Peyer's patch (tissue), 4 donors: Measurements from ENCODE around the gene CASQ2. TPM values are rescaled to one million over a fixed set of nuclear protein-coding genes. Genes with fewer than 3 reads are reported as not detected.

Experiments
- DNase-seq, 3 donors: peaks; one replicate each; pipeline ENCODE4 v3.0.0-alpha.2; 2017 to 2019
- H3K27ac ChIP-seq, 4 donors: fragments of 200-600 bp; sonication (generic); one replicate each; pipeline ENCODE4 v1.5.1; 2016 to 2019
- H3K27me3 ChIP-seq, 2 donors: fragments of 200-600 bp; sonication (generic); one replicate each; pipeline ENCODE4 v1.5.1; 2019
- H3K36me3 ChIP-seq, 3 donors: fragments of 200-600 bp; sonication (generic); one replicate each; pipeline ENCODE4 v1.5.1; 2016 to 2019
- H3K4me1 ChIP-seq, 4 donors: fragments of 200-600 bp; sonication (generic); one replicate each; pipeline ENCODE4 v1.5.1; 2016 to 2019
- H3K4me3 ChIP-seq, 4 donors: fragments of 200-600 bp; sonication (generic); 1 replicate in 3 of 4; 2 replicates in 1 of 4; pipeline ENCODE4 v1.5.1; 2016 to 2019; ENCODE audit warnings: mild to moderate bottlenecking in 1 of 4
- H3K9me3 ChIP-seq, 4 donors: fragments of 200-600 bp; sonication (generic); one replicate each; pipeline ENCODE4 v1.5.1; 2016 to 2019; ENCODE audit warnings: mild to moderate bottlenecking in 1 of 4
- POLR2A ChIP-seq, 2 donors: fragments of 450-650 bp; IDR thresholded peaks; one replicate each; pipeline ENCODE4 v1.5.1; 2017; ENCODE audit warnings: antibody characterized with exemption in 2 of 2, mild to moderate bottlenecking in 2 of 2, moderate library complexity in 2 of 2
- total RNA-seq, 4 donors: library from RNA; depleted of rRNA; stranded (reverse); fragments of >200 nt; gene quantifications; one replicate each; pipeline ENCODE4 v1.1.0, GENCODE V29; 2016
- TF ChIP-seq, protein P1 (sequence below), 6 experiments: fragments of 450-650 bp in 4 of 6; fragments of 200-600 bp in 2 of 6; sonication (generic) in 1 of 6; IDR thresholded peaks; one replicate each; pipeline ENCODE4 v1.5.1; 2017 to 2019; ENCODE audit warnings: antibody characterized with exemption in 6 of 6, mild to moderate bottlenecking in 3 of 6, moderate library complexity in 1 of 6

Gene CASQ2
- total RNA-seq, 4 donors from 2014 or later: 0.53 to 1.5 (median 0.68) TPM

DNA sequence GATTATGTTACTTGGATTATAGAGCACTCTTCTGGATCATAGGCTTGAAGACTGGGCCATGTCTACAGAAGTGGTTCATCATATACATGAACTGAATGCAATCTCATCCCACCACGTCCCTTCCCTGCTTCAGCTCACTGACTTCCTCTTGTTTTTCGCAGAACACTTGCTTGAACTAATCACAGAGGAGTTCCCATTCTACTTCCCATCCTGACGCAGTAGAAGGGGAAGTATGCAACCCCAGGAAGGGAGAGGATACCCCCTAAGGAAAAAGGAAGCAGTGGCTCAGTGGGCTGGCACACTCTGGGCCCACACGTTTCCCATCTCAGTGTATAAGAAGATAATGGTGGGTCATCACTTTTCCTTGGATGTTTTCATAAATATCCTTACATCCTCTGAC lies 36.2 kb downstream of the CASQ2 start:
- Histone ChIP-seq H3K4me3 (no peak overlapping the region), H3K4me1 (peaks cover 0 to 5% (median 0%) of the 10 kb centered on the region in 4 donors), H3K27me3 (no peaks in the 10 kb centered on the region), H3K9me3 (no peaks in the 10 kb centered on the region), H3K27ac (no peak overlapping the region), H3K36me3 (no peaks in the 10 kb centered on the region)
- TF ChIP-seq, protein P1, sequence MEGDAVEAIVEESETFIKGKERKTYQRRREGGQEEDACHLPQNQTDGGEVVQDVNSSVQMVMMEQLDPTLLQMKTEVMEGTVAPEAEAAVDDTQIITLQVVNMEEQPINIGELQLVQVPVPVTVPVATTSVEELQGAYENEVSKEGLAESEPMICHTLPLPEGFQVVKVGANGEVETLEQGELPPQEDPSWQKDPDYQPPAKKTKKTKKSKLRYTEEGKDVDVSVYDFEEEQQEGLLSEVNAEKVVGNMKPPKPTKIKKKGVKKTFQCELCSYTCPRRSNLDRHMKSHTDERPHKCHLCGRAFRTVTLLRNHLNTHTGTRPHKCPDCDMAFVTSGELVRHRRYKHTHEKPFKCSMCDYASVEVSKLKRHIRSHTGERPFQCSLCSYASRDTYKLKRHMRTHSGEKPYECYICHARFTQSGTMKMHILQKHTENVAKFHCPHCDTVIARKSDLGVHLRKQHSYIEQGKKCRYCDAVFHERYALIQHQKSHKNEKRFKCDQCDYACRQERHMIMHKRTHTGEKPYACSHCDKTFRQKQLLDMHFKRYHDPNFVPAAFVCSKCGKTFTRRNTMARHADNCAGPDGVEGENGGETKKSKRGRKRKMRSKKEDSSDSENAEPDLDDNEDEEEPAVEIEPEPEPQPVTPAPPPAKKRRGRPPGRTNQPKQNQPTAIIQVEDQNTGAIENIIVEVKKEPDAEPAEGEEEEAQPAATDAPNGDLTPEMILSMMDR (IDR thresholded peaks at IDR 0.05): no peak
- no peak for TF ChIP-seq POLR2A (IDR thresholded peaks at IDR 0.05)
- DNase-seq: no peak

DNA sequence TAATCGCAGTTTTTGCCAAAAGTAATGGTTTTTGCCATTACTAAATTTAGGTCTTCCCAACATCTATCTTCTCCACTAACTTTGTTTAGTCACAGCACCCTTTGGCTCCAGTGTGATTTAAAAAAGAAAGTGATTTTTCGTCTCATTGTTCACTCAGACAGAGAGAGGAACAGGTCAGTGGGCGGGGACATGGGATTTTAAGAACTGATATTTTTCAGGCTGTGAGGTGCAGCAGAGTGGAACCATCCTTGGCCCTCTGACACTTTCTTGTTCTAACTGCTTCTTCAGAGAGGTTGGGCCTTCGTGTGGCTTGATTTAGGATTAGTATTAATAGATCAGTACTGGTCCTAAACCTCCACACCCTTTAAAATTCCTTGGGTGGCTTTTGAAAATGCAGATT lies 38.8 kb downstream of the CASQ2 start:
- H3K27ac ChIP-seq: no peak overlapping the region
- TF ChIP-seq, protein P1 (IDR thresholded peaks at IDR 0.05): no peak
- TF ChIP-seq POLR2A (IDR thresholded peaks at IDR 0.05): no peak
- no peaks in the 10 kb centered on the region for H3K27me3 ChIP-seq

DNA sequence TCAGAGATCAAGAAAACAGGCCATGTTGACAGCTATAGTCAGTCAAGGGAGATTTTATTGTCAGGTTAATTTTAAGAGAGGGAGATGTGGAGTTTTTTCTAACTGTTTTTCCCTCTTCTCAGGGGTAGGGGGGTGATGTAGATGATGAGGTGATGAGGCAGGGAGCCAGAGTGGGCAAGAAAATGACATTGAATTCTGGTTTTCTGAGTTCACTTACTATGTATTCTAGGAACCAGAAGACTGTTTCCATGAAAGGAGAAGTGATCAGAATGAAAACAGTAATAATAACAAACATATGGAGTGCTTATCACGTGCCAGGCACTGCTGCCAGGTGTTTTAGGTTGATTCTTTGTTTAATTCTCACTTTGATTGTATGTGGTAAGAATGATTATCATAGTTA lies 40.2 kb downstream of the CASQ2 start:
- TF ChIP-seq, protein P1 (IDR thresholded peaks at IDR 0.05): no peak
- TF ChIP-seq POLR2A (IDR thresholded peaks at IDR 0.05): no peak
- H3K9me3 ChIP-seq: no peaks in the 10 kb centered on the region
- H3K27ac ChIP-seq: peak overlapping the region in 2 of 4 donors; percentile 10 to 70
- peaks cover 0 to 5% (median 0%) of the 10 kb centered on the region in 4 donors for H3K4me1 ChIP-seq
- H3K27me3 ChIP-seq: no peaks in the 10 kb centered on the region
- no peaks in the 10 kb centered on the region for H3K36me3 ChIP-seq
- no peak overlapping the region for H3K4me3 ChIP-seq
- no peak for DNase-seq

More for the DNA sequence above, 38.8 kb downstream of the CASQ2 start:
- Histone ChIP-seq H3K4me3 (no peak overlapping the region), H3K4me1 (peaks cover 0 to 5% (median 0%) of the 10 kb centered on the region in 4 donors), H3K9me3 (no peaks in the 10 kb centered on the region), H3K36me3 (no peaks in the 10 kb centered on the region)
- no peak for DNase-seq

DNA sequence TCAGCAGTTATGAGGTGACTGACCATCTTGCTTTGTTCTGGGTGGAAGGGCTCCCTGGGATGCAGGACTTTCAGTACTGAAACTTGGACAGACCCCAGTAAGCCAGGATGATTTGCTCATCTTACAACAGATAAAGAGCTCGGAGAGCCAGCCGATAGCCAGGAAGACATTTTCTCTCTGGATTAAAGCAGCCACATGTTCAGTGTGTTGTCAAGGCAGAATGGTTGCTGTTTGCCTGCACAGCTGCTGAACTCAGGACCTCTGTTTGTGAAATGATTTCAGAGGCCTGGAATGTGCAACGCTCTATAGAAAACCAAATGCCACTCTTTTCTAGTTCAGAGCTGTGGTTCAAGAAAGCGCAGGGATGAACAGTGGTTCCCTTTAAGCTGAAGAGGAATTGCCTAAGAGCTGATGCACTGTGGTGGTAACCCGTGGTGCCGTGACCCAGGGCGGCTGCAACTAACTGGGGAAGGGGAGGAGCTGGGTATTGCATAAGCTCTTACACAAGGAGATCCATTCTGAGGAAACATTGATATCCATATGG lies 40.7 kb downstream of the CASQ2 start:
- Histone ChIP-seq H3K4me3 (no peak overlapping the region), H3K36me3 (no peaks in the 10 kb centered on the region), H3K27ac (peak overlapping the region in 3 of 4 donors; percentile 41 to 70 (median 66)), H3K9me3 (no peaks in the 10 kb centered on the region), H3K4me1 (peaks cover 0 to 5% (median 0%) of the 10 kb centered on the region in 4 donors), H3K27me3 (no peaks in the 10 kb centered on the region)
- peak in 2 of 3 donors; percentile 22 to 67 for DNase-seq
- TF ChIP-seq, protein P1 (IDR thresholded peaks at IDR 0.05): no peak
- TF ChIP-seq POLR2A (IDR thresholded peaks at IDR 0.05): no peak

DNA sequence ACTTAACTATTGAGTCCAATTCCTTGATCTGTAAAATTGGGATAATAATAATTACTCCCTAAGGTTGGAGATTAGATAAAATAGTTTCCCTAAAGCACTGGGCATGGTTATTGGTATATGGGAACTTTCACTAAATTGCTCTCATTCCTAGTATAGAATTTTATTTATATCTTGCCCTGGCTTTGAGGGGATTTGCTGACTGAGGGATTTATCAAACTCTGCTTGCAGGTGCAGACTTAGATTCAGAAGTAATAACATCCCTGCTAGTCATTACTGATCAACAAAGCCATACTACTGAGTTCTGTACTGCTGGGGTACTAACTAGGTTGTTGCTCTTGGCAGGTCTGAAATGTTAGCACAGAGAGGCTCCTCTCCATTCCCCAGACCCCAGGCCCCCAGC lies 41.9 kb downstream of the CASQ2 start:
- Histone ChIP-seq H3K4me1 (peaks cover 0 to 5% (median 0%) of the 10 kb centered on the region in 4 donors), H3K27me3 (no peaks in the 10 kb centered on the region), H3K36me3 (no peaks in the 10 kb centered on the region), H3K27ac (peak overlapping the region in 1 of 4 donors; percentile 70), H3K4me3 (no peak overlapping the region), H3K9me3 (no peaks in the 10 kb centered on the region)
- TF ChIP-seq, protein P1 (IDR thresholded peaks at IDR 0.05): no peak
- DNase-seq: no peak
